NCI-H2196 (cell line): ENCODE measurements around the gene LRPPRC.
A peak's percentile ranks its signal among the peaks of the same experiment; 100 is the strongest.
"Not testable (repeated sequence)": the region's sequence is repeated elsewhere in the genome, so short reads cannot be mapped to it uniquely, and the experiment has no call there.

Source experiments
- DNase-seq: peaks from one replicate; lab custom pipeline; 2025; ENCODE audit not compliant: unreplicated experiment; lab: John Stamatoyannopoulos, UW

LRPPRC gene

DNA sequence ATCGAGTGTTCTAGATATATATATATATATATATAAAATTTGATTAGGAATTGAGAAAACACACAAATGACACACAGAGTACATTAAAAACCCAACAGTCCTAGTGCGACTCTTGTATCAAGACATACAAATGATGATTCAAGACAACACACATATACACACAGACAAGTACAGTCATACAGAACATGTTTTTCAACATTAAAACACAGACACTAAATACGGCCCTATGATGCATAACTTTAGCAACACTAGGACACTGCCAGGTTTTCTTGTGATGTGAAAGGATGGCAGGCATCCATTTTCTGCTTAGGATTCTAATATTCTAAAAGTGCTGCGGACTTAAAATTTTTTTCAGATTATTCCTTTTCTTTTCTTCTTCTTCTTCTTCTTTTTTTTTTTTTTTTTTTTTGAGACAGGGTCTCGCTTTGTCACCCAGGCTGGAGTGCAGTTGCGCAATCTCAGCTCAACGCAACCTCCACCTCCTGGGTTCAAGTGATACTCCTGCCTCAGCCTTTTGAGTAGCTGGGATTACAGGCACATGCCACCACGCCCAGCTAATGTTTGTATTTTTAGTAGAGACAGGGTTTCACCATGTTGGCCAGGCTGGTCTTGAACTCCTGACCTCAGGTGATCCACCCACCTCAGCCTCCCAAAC lies 84.5 kb downstream of the LRPPRC start:
- DNase-seq = not testable (repeated sequence)

DNA sequence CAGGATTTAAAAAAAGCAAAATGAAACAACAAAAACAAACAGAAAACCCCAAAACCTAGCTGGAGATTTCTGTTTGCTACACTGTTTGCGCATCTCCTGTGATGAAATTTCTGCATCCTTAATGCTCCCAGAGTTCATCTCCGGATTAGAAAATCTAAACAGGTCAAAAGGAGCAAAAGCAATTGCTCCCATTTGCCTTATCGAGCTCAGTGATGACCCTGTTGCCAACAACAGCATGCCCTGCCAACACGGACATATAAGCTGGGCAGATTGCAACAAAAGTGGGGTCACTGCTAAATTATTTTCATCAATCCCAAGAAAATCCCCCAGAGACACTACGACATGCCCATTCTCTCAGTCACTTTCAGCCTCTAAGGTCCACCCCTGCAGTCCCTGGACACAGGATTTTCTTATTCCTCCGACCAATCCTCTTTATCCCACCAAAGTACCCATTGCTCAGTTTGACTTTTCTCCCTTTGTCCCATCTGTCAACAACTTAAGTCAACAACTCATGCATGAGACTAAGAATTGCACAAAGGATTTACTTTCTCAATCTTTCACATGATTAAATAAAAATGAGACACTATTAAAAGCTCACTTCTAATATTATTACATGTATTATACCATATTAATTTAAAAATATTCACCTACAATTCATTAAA lies 89.2 kb downstream of the LRPPRC start:
- no peak for DNase-seq

DNA sequence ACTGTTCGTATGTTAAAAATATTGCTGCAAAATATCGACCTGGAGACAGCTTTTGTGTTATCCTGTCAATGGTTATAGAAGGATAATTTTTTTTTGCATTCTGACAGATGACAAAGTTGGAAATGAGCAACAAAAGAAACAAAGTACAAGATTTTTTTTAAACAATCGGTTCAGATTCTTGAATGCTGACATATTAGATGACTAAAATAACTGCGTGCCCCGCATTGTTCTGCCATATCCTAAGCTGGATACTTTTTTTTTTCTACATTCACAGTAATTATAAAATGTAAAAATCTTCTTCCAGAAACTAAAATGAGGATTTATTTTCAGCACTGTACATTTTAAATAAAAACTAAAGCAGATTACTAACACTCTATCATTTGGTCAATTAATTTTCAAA lies 89.9 kb downstream of the LRPPRC start:
- no peak for DNase-seq

DNA sequence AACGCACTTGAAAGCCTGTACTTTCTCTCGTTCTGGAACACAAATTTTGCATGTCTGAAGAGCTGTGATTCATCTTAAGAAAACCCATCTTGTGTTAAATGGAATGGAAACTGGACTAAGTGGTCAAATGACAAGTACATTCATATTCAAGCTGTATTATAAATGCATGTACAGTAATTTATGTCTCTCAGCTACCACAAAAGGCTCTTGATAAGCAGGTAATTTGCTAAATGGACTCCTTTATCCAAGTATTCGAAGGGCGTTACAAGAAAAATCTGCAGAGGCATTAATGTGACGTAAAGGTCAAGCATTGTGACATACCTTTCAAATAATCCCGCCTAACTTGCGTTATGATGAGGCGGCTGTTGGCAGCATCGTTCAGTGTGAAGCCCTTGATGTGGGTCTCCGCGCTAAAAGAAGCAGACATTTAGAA lies 90.4 kb downstream of the LRPPRC start:
- no peak for DNase-seq

DNA sequence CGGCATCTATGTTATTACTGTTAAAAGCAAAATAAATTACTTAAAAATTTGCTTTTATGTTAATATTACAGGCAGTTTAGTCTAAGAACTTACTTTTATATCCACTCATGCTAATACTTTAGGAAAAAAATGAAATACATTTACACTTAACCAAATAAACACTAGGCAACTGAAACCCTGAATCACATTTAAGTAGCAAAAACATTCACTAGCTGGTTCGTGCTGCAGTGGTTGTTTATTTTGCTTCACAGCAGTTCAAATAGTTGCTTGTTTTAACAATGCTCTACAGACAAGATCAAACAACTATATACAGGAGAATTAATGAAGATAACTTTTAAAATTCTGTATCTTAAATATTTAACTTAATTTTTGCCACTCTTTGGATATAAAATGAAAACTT lies 96.2 kb downstream of the LRPPRC start:
- no peak for DNase-seq

DNA sequence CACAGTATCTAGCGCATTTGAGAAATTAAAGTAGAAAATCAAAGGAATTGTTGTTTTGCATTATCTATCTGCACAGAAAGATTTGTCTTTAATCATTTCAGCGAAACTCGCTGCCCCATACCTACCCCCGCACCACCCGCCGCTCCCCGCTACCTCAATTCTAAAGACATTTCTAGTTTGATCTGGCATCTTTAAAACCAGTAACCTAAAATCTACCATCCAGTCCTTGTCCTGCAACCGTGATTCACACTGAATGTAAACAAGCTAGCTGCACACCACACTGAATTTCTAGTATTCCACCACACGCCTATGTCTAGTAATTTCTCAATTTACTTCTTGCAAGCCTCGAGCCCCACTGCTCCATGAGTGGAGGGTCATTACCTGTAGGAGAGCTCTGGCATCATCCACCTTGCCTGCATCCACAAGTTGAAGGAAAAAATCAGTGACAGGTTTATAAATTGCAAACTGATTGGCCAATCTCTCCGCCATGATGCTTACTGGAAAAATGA lies 96.9 kb downstream of the LRPPRC start:
- DNase-seq = no peak

DNA sequence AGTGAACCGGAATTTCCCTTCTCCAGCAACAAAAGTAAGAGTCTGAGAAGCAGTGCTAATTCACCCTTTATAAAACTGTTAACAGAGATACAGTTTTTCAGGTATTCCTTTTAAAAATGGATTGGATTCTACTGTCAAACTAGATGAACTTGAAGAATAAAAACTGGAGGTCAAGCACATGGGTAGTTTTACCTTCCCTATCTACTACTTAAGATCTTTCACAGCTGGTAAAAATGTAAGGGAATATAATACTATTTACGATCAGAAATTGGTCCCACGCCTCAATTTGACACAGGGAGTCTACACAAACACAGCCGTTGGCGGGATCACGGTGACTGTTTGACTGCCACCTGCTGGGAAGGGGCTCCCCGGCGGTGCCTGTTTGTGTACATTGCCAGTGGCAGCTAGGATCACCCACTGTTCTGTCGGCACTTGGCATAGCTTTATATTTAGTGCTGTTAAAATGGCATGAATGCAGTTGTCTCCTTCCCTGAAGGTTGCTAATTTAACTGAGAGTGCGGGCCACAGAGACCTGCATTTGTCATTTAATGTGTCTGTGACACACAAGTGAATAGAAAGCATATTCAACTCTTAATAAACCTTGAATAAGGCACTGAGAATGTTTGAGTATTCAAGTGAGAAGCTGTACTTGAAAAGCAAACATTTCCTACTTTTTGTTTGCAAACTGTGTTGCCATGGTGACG lies 97.5 kb downstream of the LRPPRC start:
- DNase-seq = peak; percentile 26

DNA sequence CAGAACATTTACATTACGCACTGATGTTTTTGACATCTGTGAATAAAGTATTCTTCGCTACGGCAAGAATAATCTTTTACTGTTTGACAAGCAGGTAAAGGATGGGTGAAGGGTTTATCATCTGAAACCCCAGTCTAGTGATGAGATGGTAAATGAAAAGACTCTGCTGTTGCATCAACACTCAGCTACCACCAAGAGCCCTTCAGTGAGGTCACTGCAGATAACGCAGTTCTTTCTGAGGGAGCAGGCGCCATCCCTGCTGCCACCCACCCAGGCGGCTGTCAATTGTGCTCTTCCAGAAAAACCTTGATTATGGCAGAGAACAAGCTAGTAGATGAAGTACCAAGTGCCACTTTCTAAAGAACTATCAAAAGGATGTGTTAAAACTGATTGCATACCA lies 98.3 kb downstream of the LRPPRC start:
- no peak for DNase-seq

DNA sequence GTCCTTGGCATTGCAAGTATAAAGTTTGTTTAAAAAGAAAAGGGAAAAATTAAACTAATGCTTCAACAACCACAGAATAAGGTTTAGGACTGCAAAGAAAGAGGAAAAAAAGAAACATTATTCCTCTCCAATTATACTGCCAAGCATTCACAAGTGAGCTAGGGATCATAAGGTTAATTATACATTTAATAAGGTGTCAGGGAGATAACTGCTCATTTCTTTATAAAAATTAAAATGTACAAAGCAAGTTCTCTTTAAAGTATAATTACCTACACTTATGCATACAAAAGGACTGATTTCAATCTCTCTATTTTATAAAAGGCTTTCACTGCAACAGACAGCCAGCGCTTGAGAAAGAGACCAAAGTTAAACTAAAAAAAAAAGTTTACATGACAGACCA lies 98.9 kb downstream of the LRPPRC start:
- no peak for DNase-seq

DNA sequence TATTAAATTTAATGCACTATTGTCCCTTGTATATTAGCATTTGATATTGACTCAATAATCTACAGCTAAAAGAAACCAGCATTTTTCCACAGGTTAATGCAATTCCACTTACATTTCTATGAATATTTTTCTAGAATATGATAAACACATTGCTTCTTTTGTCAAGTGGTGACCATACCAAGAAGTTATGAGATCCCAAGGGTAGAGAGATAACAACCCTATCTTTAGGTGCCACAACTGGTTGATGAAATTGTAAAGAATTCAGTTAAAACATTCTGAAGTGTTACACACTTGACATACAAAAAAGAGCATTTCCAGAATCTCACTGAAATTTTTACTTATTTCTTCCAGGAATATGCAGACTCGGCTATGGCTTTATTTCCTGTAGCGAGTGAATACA lies 101.0 kb downstream of the LRPPRC start:
- no peak for DNase-seq

DNA sequence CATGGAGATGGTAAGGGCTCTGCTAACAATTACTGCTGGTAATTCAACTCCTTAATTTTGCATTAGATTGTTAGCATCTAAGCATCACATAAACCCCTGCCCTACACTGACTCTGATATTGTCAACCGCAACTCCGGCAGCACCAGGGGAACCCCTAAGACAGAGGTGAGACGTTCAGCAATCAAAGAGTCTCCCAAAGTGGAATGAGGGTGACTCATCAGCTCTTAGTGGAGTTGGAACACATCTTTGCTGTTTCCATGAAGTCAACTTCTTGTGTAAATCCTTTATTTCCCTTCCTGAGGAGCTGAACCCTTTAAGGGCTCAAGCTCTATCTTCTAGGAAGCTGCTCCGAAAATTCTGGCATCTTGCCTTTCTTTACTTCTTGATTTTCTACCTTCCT lies 104.9 kb downstream of the LRPPRC start:
- DNase-seq = no peak

DNA sequence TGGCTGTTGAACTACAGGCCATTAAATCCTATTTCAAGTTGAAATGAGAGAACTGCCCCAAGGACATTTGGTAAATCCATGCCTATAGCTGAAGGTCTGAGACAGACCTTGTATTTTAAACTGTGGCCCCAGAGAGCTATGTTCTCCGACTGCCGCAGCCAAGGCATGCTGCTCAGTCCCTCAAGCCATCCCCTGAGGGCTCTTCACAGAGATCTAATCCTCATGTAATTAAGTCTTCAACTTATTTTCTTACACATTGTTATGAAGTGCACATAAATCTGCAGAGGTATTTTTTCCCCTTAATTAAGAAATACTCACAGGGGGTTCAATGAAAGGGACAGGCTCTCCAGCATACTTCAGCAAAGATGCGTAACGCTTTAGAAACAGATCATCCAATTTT lies 106.4 kb downstream of the LRPPRC start:
- no peak for DNase-seq

DNA sequence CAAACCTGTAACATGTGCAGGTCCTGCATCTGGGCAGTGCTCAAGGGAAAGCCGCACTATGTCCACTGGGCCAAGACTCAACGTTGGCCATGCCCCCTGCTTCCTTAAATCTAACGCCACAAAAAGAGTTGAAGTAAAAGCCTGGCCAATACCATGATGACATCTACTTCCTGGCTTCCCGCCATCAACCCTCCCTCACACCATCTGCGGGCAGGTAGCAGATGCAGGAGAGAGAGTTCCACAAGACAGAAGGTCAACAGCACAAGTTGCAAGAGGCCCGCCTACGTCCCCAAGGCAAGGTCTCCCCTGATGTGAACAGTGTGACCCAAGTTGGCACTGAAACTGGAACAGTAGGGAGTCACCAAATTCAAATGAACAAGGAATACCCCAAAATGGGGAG lies 108.6 kb downstream of the LRPPRC start:
- no peak for DNase-seq

DNA sequence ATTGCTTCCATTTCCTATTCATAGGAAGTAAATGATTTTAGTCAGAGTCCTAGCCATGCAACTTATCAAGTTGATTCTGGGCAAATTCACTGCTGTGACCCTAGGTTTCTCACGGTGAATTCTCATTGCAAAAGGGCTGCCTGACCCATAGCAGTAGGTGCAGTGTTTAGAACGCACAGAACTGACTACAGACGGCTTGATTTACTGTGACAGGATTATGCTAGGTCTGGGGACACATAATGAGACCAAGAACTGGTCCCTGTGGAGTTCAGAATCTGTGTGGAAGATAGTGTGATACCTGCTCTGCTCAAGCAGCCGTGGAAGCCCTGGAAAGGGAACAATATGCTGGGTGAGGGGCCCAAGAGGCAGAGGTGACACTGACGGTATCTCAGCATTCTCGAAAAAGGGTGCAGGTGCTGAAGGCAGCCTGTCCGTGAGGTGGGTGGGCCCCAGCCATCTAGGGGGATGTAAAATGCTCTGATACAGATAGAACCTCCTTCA lies 110.6 kb downstream of the LRPPRC start:
- no peak for DNase-seq

DNA sequence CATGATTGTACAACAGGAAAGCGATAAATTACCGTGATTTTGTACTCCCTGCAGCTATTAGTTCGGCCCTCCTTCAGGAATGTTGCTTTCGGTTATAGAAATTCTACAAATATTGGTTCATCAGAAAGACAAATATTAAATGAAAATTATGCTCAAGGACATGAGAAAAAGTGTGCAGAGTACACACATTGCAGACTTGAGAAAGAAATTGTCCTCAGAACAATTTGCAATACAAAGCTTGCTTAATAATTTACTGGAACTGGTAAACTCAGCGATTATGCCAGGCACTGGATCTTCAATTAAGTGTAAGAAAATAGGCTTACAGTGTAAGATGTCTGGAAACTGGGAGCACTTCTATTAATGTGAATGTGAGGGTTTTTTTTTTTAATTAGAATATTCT lies 111.1 kb downstream of the LRPPRC start:
- DNase-seq = no peak

DNA sequence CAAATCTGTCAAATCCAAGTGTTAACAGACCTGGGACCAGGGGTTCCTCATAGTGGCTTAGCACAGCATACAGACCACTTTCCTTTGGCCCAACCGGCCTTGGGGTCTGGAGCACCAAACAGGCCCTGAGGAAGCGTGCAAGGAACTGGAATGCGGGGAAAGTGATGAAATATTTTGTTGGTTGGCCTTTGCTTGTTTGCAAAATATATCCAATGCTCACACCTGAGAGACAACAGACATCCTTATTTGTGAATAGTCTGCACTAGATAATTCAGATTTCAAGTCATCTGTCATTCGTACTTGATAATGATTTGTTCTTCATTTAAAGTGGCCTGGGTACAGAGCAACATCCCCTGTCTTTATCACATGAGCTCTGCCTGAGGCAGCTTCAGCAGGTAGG lies 113.5 kb downstream of the LRPPRC start:
- DNase-seq = no peak

DNA sequence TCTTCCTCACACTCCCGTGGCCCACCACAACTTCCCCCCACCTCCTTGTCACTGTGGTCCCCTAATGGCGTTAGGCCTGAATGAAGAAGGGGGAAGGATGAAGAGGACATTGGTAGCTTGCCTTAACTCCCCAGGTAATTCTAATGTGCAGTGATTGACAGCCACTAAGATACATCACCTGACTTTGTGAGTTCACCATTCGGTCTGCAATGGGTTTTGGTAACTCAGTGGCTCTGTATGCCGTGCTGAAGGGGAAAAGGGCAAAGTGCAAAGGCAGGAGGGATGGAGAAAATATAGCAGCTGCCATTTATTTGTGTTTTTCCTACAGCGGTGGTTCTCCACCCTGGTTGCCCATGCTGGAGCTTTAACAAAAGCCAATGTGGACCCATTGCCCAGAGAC lies 114.8 kb downstream of the LRPPRC start:
- no peak for DNase-seq

DNA sequence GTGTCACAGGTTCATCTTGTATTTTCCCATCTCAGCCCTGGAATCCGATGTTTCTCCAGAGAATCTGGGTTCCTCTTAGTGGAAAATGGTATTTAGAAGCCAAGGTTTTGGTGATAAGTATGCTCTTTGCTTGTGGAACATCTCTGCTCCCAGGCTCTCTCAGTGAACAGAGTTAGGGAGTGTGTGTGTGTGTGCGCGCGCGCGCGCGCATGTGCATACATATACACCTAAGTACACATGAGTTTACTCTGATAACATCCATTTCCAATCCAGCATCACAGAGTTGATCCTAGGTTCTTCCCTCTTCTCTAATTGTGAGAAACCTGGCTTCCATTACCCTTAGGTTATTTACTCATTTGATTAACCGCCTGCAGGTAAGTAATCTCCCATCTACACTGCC lies 115.3 kb downstream of the LRPPRC start:
- DNase-seq = no peak

DNA sequence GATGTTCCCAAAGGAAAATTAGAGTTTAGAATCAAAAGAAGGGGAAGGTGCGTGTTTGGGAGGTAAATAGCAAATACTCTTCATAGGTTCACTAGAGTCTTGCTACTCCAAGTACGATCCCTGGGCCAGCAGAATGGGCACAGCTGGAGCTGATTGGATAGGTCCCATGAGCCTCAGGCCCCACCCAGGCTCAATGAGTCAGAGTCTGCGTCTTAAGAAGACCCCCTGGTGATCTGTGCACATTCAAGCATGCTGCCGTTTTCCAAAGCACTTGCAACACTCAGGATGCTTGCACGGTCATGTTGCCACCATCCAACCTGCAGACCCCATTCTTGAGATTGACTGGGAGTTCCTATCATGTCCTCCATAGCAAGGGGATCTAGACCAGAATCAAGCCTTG lies 116.5 kb downstream of the LRPPRC start:
- DNase-seq = no peak

DNA sequence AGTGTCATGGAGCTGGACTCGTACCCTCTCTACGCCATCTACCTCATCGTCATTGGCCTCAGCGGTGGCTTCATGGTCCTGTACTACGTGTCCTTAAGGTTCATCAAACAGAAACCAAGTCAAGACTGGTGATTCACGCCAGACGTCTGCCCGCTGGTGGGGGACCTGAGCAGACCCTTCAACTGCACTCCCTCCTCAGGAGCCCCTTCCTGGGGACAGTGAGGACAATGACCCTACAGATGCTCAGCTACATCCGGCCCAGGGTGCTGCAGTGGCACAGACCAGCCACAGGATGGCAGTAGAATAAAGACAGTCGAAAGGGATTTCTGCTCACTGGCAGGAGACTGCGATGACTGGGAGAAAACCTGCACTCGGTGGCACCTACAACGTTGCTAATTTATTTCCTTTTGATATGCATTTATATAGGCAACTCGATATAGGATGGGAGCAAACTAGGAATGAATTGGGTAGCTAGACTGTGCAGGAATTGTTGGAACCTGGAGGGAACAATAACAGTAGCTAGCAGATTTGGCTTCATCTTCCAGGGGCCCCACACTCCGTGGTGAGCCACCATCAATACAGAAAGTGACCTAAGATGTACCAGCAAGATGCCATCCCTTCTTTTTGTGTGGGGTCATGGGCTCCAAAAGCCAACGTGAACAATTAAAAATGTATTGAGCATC lies 117.9 kb downstream of the LRPPRC start:
- DNase-seq = peak; percentile 62

DNA sequence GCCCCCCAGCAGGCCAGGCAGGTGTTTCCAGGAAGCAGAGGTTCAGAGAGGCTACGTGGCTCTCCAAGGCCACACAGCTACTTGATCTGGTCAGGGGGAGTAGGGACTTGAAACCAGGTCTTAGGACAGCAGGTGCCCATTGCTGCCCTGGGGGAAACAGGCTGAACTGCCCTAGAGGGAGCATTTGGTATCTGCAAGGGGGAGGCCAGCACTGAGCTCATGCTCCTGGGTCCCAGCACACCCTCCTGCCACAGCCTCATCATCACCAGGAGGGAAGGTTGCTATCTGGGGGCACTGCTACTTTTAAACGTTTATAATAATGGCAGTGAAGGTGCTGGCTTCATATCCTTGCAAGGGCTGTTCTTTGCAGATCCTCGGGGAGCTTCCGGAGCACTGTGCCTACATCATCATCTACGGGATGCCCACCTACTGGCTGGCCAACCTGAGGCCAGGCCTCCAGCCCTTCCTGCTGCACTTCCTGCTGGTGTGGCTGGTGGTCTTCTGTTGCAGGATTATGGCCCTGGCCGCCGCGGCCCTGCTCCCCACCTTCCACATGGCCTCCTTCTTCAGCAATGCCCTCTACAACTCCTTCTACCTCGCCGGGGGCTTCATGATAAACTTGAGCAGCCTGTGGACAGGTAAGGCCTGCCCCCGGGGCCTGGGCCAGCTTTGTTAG lies 120.9 kb downstream of the LRPPRC start:
- DNase-seq = no peak
